Neuron (in vitro differentiated cells): ENCODE data around the gene SIRPA.
A peak's percentile ranks its signal among the peaks of the same experiment; 100 is the strongest.

Experiments used
- H2AFZ ChIP-seq: one replicate; pipeline ENCODE4 v1.6.1; 2013; ENCODE audit warnings: low read depth, mild to moderate bottlenecking, inconsistent platforms, low read length, moderate library complexity
- H3K27me3 ChIP-seq: one replicate; pipeline ENCODE4 v1.6.1; 2013; ENCODE audit warnings: low read length; ENCODE audit not compliant: insufficient read depth
- H3K36me3 ChIP-seq: one replicate; pipeline ENCODE4 v1.6.1; 2013; ENCODE audit warnings: low read length; ENCODE audit not compliant: insufficient read depth
- H3K4me1 ChIP-seq: one replicate; pipeline ENCODE4 v1.6.1; 2013; ENCODE audit warnings: low read length; ENCODE audit not compliant: insufficient read depth
- H3K4me3 ChIP-seq: 2 replicates; pipeline ENCODE4 v1.5.1; 2013; ENCODE audit warnings: mild to moderate bottlenecking, low read length, moderate library complexity
- H3K9me3 ChIP-seq: one replicate; pipeline ENCODE4 v1.6.1; 2013; ENCODE audit warnings: low read length

SIRPA gene

GRCh38 chr20:1885254-1885653 lies 10.0 kb upstream of the SIRPA start:
- Histone ChIP-seq H3K36me3 (no peaks in the 10 kb centered on the region), H2AFZ (no peak overlapping the region), H3K4me3 (no peak overlapping the region)

DNA sequence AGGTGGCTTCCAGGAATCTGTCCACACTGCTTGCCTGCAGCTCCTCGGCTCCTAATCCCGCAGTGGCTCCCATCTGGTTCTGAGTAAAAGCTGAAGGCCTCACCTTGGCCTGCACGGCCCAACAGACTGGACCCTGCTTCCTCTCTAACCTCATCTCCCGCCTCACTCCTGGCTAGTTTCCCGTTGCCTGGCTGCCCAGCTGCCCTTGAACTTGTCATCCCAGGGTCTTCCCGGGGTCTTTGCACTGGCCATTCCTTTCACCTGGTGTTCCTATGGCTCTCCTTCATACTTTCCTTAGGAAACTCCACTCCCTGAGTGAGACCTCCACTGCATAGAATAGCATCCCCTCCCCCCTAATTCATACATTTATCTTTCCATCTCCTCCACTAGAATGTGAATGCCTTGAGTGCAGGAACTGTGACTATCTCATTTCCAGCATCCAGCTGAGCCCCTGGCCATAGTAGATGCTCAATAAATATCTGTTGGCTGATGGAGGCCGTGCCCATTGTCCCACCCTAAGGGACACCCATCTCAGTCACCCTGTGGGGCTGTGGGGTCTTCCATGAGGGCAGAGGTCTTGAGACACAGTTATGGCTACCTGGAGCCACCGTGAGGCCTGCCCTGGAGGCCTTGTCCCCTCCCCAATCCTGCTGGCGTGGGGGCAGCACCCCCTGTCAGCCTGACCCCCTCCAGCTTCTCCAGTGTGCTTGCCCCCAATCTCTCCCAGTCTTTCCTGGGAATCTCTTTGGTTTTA lies 9.1 kb upstream of the SIRPA start:
- Histone ChIP-seq H3K27me3 (peaks cover 18% of the 10 kb centered on the region), H3K4me3 (no peak overlapping the region), H3K9me3 (no peaks in the 10 kb centered on the region), H3K36me3 (no peaks in the 10 kb centered on the region), H2AFZ (no peak overlapping the region), H3K4me1 (peaks cover 2% of the 10 kb centered on the region)

More at GRCh38 chr20:1885254-1885653, 10.0 kb upstream of the SIRPA start:
- H3K4me1 ChIP-seq = peaks cover 2% of the 10 kb centered on the region
- peaks cover 21% of the 10 kb centered on the region for H3K27me3 ChIP-seq
- no peaks in the 10 kb centered on the region for H3K9me3 ChIP-seq

GRCh38 chr20:1887321-1887720 lies 7.9 kb upstream of the SIRPA start:
- H3K27me3 ChIP-seq = peaks cover 19% of the 10 kb centered on the region
- H3K4me3 ChIP-seq = no peak overlapping the region
- no peaks in the 10 kb centered on the region for H3K9me3 ChIP-seq

DNA sequence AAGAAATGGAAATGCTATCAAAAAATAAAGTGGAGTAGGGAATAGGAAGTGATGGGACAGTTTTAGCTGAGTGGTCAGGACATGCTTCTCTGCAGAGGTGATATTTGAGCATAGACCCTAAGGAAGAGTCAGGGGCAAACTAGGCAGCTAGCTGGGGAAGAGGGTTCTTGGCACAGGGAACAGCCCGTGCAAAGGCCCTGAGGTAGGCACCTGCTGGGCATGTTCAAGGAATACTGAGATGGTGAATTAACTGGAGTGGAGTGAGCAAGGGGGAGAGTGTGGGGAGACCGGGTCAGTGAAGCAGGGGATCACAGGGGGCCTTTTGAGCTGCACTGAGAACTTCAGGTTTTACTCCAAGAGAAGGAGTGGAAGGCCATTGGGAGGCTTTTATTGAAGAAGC lies 7.5 kb upstream of the SIRPA start:
- H3K9me3 ChIP-seq = no peaks in the 10 kb centered on the region
- no peaks in the 10 kb centered on the region for H3K4me1 ChIP-seq
- no peaks in the 10 kb centered on the region for H3K36me3 ChIP-seq
- no peak overlapping the region for H3K4me3 ChIP-seq
- peaks cover 23% of the 10 kb centered on the region for H3K27me3 ChIP-seq
- H2AFZ ChIP-seq = no peak overlapping the region

More at GRCh38 chr20:1887321-1887720, 7.9 kb upstream of the SIRPA start:
- H3K36me3 ChIP-seq = no peaks in the 10 kb centered on the region
- H2AFZ ChIP-seq = no peak overlapping the region
- H3K4me1 ChIP-seq = no peaks in the 10 kb centered on the region

DNA sequence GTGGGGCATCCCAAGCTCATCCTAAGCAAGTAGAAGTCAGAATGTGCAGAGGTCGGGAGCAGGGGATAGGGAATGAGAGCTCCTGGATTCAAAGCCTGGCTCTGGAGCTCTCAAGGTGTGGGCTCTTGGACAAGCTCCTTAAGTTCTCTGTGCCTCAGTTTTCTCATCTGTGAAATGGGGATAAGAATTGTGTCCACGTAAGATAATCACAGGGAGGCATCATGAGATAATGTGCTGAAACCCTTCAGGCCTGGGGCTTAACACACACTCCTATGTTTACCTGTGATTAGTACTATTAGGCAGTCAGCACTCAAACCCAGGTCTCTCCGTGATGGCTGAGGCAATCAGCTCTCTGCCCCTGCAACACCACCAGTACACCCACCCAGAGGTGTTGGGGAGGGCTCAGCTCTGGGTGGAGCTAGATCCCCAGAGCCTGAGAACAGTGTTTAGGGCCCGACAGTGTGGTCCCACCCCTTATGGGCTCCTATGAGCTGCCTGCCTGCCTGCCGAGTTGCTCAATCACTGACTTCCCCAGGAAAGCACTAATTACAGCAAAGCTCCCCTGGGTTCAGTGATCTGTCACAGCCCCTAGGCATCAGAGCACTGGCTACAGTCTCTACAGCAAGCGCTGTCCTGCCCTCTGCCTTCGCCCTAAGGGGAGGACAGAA lies 6.3 kb upstream of the SIRPA start:
- no peaks in the 10 kb centered on the region for H3K9me3 ChIP-seq
- H2AFZ ChIP-seq = no peak overlapping the region
- H3K4me3 ChIP-seq = no peak overlapping the region
- H3K27me3 ChIP-seq = peaks cover 31% of the 10 kb centered on the region
- no peaks in the 10 kb centered on the region for H3K36me3 ChIP-seq
- H3K4me1 ChIP-seq = peaks cover 2% of the 10 kb centered on the region

GRCh38 chr20:1890469-1891262 lies 4.5 kb upstream of the SIRPA start:
- H3K4me1 ChIP-seq = peaks cover 5% of the 10 kb centered on the region
- peaks cover 29% of the 10 kb centered on the region for H3K27me3 ChIP-seq
- H3K4me3 ChIP-seq = no peak overlapping the region
- H3K9me3 ChIP-seq = no peaks in the 10 kb centered on the region
- no peaks in the 10 kb centered on the region for H3K36me3 ChIP-seq
- no peak overlapping the region for H2AFZ ChIP-seq

DNA sequence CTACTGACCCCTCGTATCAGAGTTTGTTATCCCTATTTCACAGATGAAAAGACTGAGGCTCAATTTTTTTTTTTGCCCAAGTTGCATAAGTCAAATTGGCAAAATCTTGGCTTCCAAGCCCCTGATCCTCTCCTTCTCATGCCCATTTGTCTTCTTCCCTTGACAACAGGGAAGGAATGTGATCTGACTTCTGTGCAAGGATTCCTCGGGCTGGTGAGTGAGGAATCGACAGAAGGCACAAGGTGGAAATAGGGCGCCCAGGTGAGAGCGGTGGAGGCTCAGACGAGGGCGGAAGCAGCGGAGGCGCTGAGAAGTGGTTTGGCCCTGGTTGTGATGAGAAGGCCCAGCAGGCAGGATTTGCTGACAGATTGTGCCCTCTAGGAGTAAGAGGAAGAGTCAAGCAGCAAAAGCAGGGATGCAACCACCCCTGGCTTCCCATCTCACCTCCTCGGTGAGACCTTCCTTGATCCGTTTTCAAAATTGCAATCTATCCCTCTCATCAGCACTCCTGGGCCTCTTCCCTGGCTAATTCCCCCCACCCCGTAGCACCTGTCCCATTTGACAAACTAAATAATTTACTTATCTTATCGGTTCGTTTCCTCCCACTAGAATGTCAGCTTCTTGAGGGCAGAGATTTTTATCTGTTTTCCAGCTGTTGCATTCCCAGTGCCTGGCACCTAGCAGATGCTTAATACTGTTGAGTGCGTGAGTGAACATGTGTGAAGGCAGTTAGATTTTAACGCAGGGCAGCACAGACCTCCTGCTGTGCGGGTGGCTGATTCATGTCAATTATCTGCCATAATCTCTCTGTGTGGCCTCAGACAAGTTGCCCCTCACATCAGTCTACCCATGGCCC lies 3.7 kb upstream of the SIRPA start:
- Histone ChIP-seq H3K9me3 (no peaks in the 10 kb centered on the region), H3K27me3 (peaks cover 28% of the 10 kb centered on the region), H3K4me1 (peaks cover 12% of the 10 kb centered on the region), H2AFZ (no peak overlapping the region), H3K4me3 (no peak overlapping the region), H3K36me3 (no peaks in the 10 kb centered on the region)

- Histone ChIP-seq H2AFZ (no peak overlapping the region), H3K4me3 (no peak overlapping the region), H3K9me3 (no peaks in the 10 kb centered on the region), H3K4me1 (peaks cover 12% of the 10 kb centered on the region), H3K36me3 (no peaks in the 10 kb centered on the region), H3K27me3 (peaks cover 26% of the 10 kb centered on the region)
Measured at GRCh38 chr20:1892119-1892385, 3.2 kb upstream of the SIRPA start.

- Histone ChIP-seq H3K27me3 (peaks cover 25% of the 10 kb centered on the region), H2AFZ (no peak overlapping the region), H3K36me3 (no peaks in the 10 kb centered on the region), H3K4me3 (peak overlapping the region; percentile 58), H3K4me1 (peaks cover 12% of the 10 kb centered on the region), H3K9me3 (no peaks in the 10 kb centered on the region)
Measured at GRCh38 chr20:1893721-1894470, 1.3 kb upstream of the SIRPA start.

GRCh38 chr20:1894471-1894950 lies 696 bp upstream of the SIRPA start:
- Histone ChIP-seq H3K36me3 (no peaks in the 10 kb centered on the region), H3K4me1 (peaks cover 15% of the 10 kb centered on the region), H3K9me3 (no peaks in the 10 kb centered on the region), H2AFZ (no peak overlapping the region), H3K27me3 (peaks cover 25% of the 10 kb centered on the region), H3K4me3 (peak overlapping the region; percentile 58)

GRCh38 chr20:1895674-1896483 lies 672 bp downstream of the SIRPA start:
- peak overlapping the region; percentile 64 for H2AFZ ChIP-seq
- H3K4me3 ChIP-seq = peak overlapping the region; percentile 58
- H3K4me1 ChIP-seq = peaks cover 15% of the 10 kb centered on the region
- H3K27me3 ChIP-seq = peaks cover 25% of the 10 kb centered on the region
- H3K36me3 ChIP-seq = no peaks in the 10 kb centered on the region
- no peaks in the 10 kb centered on the region for H3K9me3 ChIP-seq
